Activated CD8-positive, alpha-beta T cell treated with anti-CD3 and anti-CD28 coated beads, Interleukin-2, amount 10 ng/mL, durations not matched to agents 7 days and 5 days (primary cell): ENCODE results near the gene MFAP2. TPM values are rescaled to one million over a fixed set of nuclear protein-coding genes. Genes with fewer than 3 reads are reported as not detected.
A peak's percentile ranks its signal among the peaks of the same experiment; 100 is the strongest.
"Not testable (repeated sequence)": the region's sequence is repeated elsewhere in the genome, so short reads cannot be mapped to it uniquely, and the experiment has no call there.

Source experiments
- ATAC-seq: fragments of 150-1000 bp; cut with Tn5 transposase; one replicate; pipeline ENCODE4 v1.10.0; 2021; ENCODE audit warnings: moderate library complexity
- CTCF ChIA-PET: fragments of 350-600 bp; sonication (Branson Sonifier 250); formaldehyde crosslinking; loops from one replicate; lab custom pipeline; 2021; ENCODE audit warnings: antibody characterized with exemption; lab: Charles Lee
- POLR2A ChIA-PET: fragments of 350-600 bp; sonication (Branson Sonifier 250); formaldehyde crosslinking; loops from one replicate; lab custom pipeline; 2021; ENCODE audit warnings: antibody characterized with exemption; lab: Charles Lee
- DNase-seq: peaks from one replicate; pipeline ENCODE4 v3.0.0-alpha.2; 2020
- H3K27ac Mint-ChIP-seq: one replicate; pipeline ENCODE4 v1.8.0; 2021; ENCODE audit warnings: mild to moderate bottlenecking, mixed read lengths
- H3K27me3 Mint-ChIP-seq: one replicate; pipeline ENCODE4 v1.8.0; 2021; ENCODE audit warnings: low read depth, mixed read lengths
- H3K36me3 Mint-ChIP-seq: one replicate; pipeline ENCODE4 v1.8.0; 2021; ENCODE audit warnings: low read depth, mixed read lengths
- H3K4me1 Mint-ChIP-seq: one replicate; pipeline ENCODE4 v1.8.0; 2021; ENCODE audit warnings: low read depth, mixed read lengths
- H3K4me3 Mint-ChIP-seq: one replicate; pipeline ENCODE4 v1.8.0; 2021; ENCODE audit warnings: mild to moderate bottlenecking, mixed read lengths
- H3K9me3 Mint-ChIP-seq: one replicate; pipeline ENCODE4 v1.8.0; 2022; ENCODE audit warnings: mixed read lengths; ENCODE audit not compliant: insufficient read depth
- total RNA-seq, 2 experiments: library from RNA; stranded (reverse); gene quantifications; one replicate each; pipeline ENCODE4 v1.2.3, GENCODE V29; 2021

The MFAP2 gene
- total RNA-seq, 2 experiments from 2014 or later: not detected

- CTCF ChIA-PET: no interaction called here
- Mint-ChIP-seq H3K36me3 (no peaks in the 10 kb centered on the region), H3K27ac (no peak overlapping the region), H3K27me3 (no peaks in the 10 kb centered on the region), H3K4me3 (no peak overlapping the region), H3K9me3 (no peaks in the 10 kb centered on the region), H3K4me1 (no peaks in the 10 kb centered on the region)
- DNase-seq (no peak), ATAC-seq (no peak)
- POLR2A ChIA-PET: no interaction called here
Measured at GRCh38 chr1:16938351-16939321, 41.8 kb downstream of the MFAP2 start.

- H3K4me3 Mint-ChIP-seq, H3K9me3 Mint-ChIP-seq, H3K36me3 Mint-ChIP-seq, ATAC-seq, H3K27me3 Mint-ChIP-seq, H3K27ac Mint-ChIP-seq, H3K4me1 Mint-ChIP-seq, CTCF ChIA-PET, DNase-seq, POLR2A ChIA-PET: not testable (repeated sequence)
Measured at GRCh38 chr1:16936580-16936979, 43.8 kb downstream of the MFAP2 start.

GRCh38 chr1:16933945-16934344, 46.5 kb downstream of the MFAP2 start:
- not testable (repeated sequence) for H3K36me3 Mint-ChIP-seq, H3K27ac Mint-ChIP-seq, DNase-seq, H3K4me3 Mint-ChIP-seq, H3K9me3 Mint-ChIP-seq, H3K27me3 Mint-ChIP-seq, ATAC-seq, H3K4me1 Mint-ChIP-seq
- ChIA-PET POLR2A (interaction anchor here (0.6 kb wide), 1 partner anchor 42 kb away, joined by 3 read pairs; no protein-coding TSS in a partner anchor), CTCF (interaction anchor here (0.6 to 1.3 kb wide), 2 partner anchors 27 to 313 kb away, joined by 3 read pairs; no protein-coding TSS in a partner anchor)

DNA sequence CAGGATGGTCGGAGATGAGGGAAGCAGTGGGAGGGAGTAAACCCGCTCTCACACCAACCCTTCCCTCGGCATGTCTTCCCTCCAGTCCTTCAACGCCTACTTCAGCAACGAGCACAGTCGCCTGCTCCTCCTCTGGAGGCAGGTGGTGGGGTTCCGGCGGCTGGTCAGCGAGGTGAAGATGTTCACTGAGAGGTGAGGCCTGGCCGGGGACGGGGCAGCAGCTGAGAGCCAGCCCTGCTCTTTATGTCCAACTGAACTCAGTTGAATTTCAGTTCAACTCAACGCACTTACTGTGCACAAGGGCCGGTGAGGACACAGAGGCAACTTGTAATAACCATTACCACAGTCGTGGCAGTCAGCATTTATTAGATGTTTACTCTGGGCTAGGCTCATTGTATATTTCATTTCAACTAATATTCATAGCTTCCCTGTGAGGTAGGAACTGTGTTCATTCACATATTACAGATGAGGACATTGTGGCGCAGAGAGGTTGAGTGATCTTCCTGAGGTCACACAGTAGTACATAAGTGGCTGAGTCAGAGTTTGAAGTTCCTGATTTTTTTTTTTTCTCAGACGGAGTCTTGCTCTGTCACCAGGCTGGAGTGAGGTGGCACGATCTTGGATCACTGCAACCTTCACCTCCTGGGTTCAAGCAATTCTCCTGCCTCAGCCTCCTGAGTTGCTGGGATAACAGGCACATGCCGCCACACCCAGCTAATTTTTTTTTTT, 49.0 kb downstream of the MFAP2 start:
- CTCF ChIA-PET, POLR2A ChIA-PET: not testable (repeated sequence)

DNA sequence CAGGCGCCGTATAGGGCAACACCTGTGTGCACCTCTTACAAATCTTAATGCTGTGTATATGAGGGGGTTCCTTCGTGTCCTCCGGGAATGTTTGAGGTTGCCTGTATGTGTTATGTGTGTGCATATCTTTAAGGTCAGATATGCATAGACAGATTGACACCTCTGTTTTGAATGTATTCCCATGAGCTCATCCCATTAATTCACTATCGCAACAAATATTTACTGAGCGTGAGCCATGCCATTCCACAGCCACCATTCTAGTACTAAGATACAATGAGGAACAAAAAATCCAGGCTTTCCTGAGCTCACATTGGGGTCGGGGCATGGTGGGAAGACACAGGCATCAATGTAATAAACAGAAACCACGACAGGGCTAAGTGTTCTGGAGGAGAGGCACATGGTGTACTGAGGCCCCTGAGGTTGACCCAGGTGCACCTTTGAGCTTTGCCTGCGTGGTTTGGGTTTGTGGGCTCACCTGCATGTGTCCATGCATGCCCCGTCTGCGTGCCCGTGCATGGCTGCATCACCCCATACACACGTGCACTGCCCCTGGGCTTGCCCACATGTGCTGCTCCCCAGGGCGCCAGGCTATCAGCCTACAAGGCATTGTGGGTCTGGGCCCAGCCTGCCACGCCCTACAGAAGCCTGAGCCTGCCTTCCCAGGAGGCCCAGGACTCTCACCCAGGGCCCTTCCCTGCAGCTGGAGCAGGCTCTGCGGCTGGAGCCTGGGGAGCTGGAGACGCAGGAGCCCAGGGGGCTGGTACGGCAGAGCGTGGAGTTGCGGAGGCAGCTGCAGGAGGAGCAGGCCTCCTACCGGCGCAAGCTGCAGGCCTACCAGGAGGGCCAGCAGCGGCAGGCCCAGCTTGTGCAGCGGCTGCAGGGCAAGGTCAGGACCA, 51.0 kb downstream of the MFAP2 start:
- DNase-seq, H3K36me3 Mint-ChIP-seq, CTCF ChIA-PET, H3K27me3 Mint-ChIP-seq, H3K9me3 Mint-ChIP-seq, H3K4me3 Mint-ChIP-seq, H3K27ac Mint-ChIP-seq: not testable (repeated sequence)
- POLR2A ChIA-PET: interaction anchor here (0.5 to 0.7 kb wide), 2 partner anchors 25 to 26 kb away, joined by 3 read pairs; no protein-coding TSS in a partner anchor
- peaks cover 12% of the 10 kb centered on the region for H3K4me1 Mint-ChIP-seq
- ATAC-seq: peak; percentile 30

More for the DNA sequence above, 49.0 kb downstream of the MFAP2 start:
- H3K4me3 Mint-ChIP-seq, H3K9me3 Mint-ChIP-seq, ATAC-seq, DNase-seq, H3K4me1 Mint-ChIP-seq, H3K36me3 Mint-ChIP-seq, H3K27me3 Mint-ChIP-seq, H3K27ac Mint-ChIP-seq: not testable (repeated sequence)

- Mint-ChIP-seq H3K36me3 (no peaks in the 10 kb centered on the region), H3K27me3 (no peaks in the 10 kb centered on the region), H3K9me3 (no peaks in the 10 kb centered on the region), H3K4me3 (no peak overlapping the region), H3K27ac (no peak overlapping the region), H3K4me1 (peaks cover 12% of the 10 kb centered on the region)
- ChIA-PET POLR2A (no interaction called here), CTCF (no interaction called here)
- DNase-seq (no peak), ATAC-seq (no peak)
Measured at GRCh38 chr1:16927711-16928485, 52.5 kb downstream of the MFAP2 start.

DNA sequence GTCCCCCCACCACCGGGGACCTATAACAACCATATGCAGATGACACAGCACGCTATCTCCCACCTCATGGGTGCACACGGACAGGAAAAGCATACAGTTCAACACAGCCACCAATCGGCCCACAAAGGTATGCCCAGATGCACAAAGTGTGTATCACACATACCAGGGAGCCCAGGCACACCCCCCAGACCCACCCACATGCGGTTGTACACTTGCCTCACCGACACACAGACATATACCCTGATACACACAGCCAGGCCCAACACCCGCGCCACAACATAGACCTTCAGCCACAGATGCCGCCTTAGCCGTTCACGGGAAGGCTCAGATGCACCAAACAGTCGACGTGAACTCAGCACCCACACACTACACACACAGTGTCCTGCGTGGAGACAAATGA, 53.2 kb downstream of the MFAP2 start:
- H3K9me3 Mint-ChIP-seq: no peaks in the 10 kb centered on the region
- H3K4me3 Mint-ChIP-seq: no peak overlapping the region
- no peak for DNase-seq
- no peak for ATAC-seq
- no peak overlapping the region for H3K27ac Mint-ChIP-seq
- no peaks in the 10 kb centered on the region for H3K36me3 Mint-ChIP-seq
- H3K4me1 Mint-ChIP-seq: peaks cover 18% of the 10 kb centered on the region
- ChIA-PET POLR2A (no interaction called here), CTCF (no interaction called here)
- no peaks in the 10 kb centered on the region for H3K27me3 Mint-ChIP-seq

GRCh38 chr1:16926491-16927073, 53.8 kb downstream of the MFAP2 start:
- Mint-ChIP-seq H3K36me3 (no peaks in the 10 kb centered on the region), H3K4me3 (no peak overlapping the region), H3K27me3 (no peaks in the 10 kb centered on the region), H3K27ac (no peak overlapping the region), H3K9me3 (no peaks in the 10 kb centered on the region), H3K4me1 (peaks cover 25% of the 10 kb centered on the region)
- DNase-seq (no peak), ATAC-seq (no peak)
- POLR2A ChIA-PET: no interaction called here
- CTCF ChIA-PET: no interaction called here

DNA sequence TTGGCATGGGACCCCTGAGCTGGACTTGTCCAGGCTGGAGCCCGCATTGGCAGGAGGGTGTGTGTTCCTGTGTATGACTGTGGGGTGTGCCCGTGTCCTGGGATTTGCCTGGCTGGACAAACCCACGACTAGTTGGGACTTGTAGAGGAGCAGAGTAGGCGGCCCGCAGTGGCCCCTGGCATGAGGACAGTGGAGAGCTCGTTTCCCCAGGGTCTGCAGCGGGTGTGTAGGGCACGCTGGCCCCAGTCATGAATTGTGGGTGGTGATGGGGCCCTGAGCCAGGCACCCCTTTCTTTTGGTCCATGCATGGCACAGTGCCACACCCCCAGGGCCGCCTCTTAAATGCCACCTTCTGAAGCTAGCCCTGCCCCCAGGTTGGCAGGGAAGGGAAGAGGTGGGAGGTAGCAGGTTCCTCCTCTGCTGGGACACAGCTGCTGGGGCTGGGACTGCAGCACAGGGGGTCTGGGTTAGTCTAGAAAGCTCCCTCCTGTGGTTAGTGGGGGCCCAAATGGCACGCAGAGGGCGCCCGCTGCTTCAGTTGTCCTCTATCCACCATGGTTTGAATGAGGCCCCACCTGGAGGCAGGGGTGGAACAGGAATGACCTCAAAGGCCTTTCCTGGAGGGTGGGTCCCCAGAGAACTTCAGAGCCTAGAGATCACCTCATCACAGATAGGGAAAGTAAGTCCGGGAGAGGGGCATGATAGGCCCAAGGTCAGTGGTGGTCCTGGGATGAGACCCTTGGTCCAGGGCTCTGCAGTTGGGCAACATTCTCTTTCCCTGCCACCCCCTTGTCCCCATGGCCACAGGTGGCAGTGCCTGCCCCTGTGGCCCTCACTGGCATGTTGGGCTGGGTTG, 54.6 kb downstream of the MFAP2 start:
- H3K27me3 Mint-ChIP-seq: no peaks in the 10 kb centered on the region
- DNase-seq (no peak), ATAC-seq (no peak)
- H3K36me3 Mint-ChIP-seq: no peaks in the 10 kb centered on the region
- ChIA-PET POLR2A (no interaction called here), CTCF (interaction anchor here (0.9 kb wide), 1 partner anchor 35 kb away, joined by 3 read pairs; no protein-coding TSS in a partner anchor)
- no peak overlapping the region for H3K4me3 Mint-ChIP-seq
- no peaks in the 10 kb centered on the region for H3K9me3 Mint-ChIP-seq
- H3K4me1 Mint-ChIP-seq: peaks cover 32% of the 10 kb centered on the region
- H3K27ac Mint-ChIP-seq: no peak overlapping the region

DNA sequence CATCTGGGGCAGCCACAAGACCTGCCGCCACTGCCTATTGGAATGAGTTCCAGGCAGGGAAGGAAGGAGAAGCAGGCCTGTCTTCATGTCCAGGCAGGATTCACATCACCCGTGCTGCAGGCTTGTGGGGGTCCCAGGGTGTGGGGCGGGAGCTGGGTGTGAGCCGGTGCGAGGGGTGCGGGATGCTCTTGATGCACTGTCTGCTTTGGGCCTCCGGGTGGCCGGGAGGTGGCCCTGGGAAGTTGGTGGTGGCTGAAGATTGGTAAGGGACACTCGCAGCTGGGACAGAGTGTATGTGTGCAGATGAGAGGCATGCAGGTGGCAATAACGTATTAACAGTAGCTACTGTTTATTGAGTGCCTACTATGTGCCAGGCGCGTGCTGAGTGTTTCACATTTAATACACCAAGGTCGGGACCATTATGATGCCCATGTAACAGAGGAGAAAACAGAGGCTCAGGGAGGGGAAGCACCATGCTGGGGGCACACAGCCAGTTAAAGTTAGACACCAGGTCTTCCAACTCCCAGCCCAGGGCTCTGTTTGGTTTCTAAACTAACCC, 55.4 kb downstream of the MFAP2 start:
- ATAC-seq (no peak), DNase-seq (no peak)
- H3K4me1 Mint-ChIP-seq: peaks cover 32% of the 10 kb centered on the region
- no peaks in the 10 kb centered on the region for H3K36me3 Mint-ChIP-seq
- H3K9me3 Mint-ChIP-seq: no peaks in the 10 kb centered on the region
- peak overlapping the region; percentile 8 for H3K27ac Mint-ChIP-seq
- no peaks in the 10 kb centered on the region for H3K27me3 Mint-ChIP-seq
- H3K4me3 Mint-ChIP-seq: no peak overlapping the region
- POLR2A ChIA-PET: no interaction called here
- CTCF ChIA-PET: interaction anchor here (0.9 kb wide), 1 partner anchor 36 kb away, joined by 3 read pairs; no protein-coding TSS in a partner anchor
